Spinal cord (tissue), 10 donors: ENCODE measurements around the gene FOXF2. TPM values are rescaled to one million over a fixed set of nuclear protein-coding genes. Genes with fewer than 3 reads are reported as not detected.
A peak's percentile ranks its signal among the peaks of the same experiment; 100 is the strongest.

Source experiments
- DNase-seq, 6 donors: peaks; one replicate each; pipeline versions ENCODE4 v3.0.0 to v3.0.0-alpha.2; 2013 to 2015; ENCODE audit warnings: low spot score in 6 of 6, low read depth in 4 of 6
- H3K27ac ChIP-seq: one replicate; pipeline ENCODE4 v1.5.1; 2013; ENCODE audit warnings: low read depth, low read length, control low read depth
- H3K27me3 ChIP-seq: one replicate; pipeline ENCODE4 v1.6.1; 2013; ENCODE audit warnings: low read length; ENCODE audit not compliant: control insufficient read depth, insufficient read depth
- H3K36me3 ChIP-seq: one replicate; pipeline ENCODE4 v1.6.1; 2013; ENCODE audit warnings: low read length; ENCODE audit not compliant: control insufficient read depth, insufficient read depth
- H3K4me1 ChIP-seq: one replicate; pipeline ENCODE4 v1.6.1; 2013; ENCODE audit warnings: low read length; ENCODE audit not compliant: control insufficient read depth, insufficient read depth
- H3K4me3 ChIP-seq: one replicate; pipeline ENCODE4 v1.5.1; 2013; ENCODE audit warnings: low read depth, low read length, control low read depth
- H3K9me3 ChIP-seq: one replicate; pipeline ENCODE4 v1.6.1; 2013; ENCODE audit warnings: low read length; ENCODE audit not compliant: control insufficient read depth, insufficient read depth
- WGBS: methylation state at CpG from one replicate; pipeline ENCODE4 v1.1.5; 2013; ENCODE audit warnings: missing lambda C conversion rate; ENCODE audit not compliant: insufficient coverage; 5-methylcytosine and 5-hydroxymethylcytosine counted together
- polyA plus RNA-seq, 2 donors: library from polyadenylated mRNA; unstranded; fragments of 120-200 nt; gene quantifications; one replicate each; pipeline ENCODE4 v1.2.1, GENCODE V29; 2013; ENCODE audit not compliant: insufficient read length in 2 of 2
- total RNA-seq, 2 donors: library from RNA; depleted of rRNA in 1 of 2; stranded (reverse); fragments of 120-200 nt in 1 of 2; fragments of >200 nt in 1 of 2; gene quantifications; one replicate each; pipeline versions ENCODE4 v1.2.3 to v1.2.4, GENCODE V29; 2013 to 2014
- donor health status: healthy.

Gene FOXF2
- total and polyA plus RNA-seq, 4 donors, result 1.7 to 15.6 (median 10.1) TPM

DNA sequence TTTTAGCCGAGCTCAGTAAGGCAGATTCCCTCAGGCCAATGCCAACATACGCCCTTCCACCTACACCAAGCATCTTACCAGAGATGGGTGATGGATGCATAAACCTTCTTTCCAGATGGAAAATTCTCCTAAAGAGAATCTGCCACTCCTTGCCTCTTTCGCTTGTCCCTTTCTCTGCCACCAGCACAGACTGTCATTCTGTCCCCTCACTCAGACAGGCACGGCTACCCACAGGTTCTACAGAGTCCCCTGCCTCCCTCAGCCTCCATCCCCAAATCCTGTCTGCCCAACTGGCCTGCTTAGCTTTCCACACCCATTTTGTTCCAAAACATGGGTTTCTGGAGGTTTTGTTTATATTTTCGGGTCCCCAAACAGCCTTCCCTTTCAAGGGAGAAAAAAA is 12.7 kb upstream of the FOXF2 start:
- WGBS, result 51% methylated on average over 3 of the region's 5 CpGs
- H3K27me3 ChIP-seq, result peaks cover 84% of the 10 kb centered on the region
- H3K27ac ChIP-seq, result no peak overlapping the region
- H3K4me3 ChIP-seq, result no peak overlapping the region
- H3K36me3 ChIP-seq, result no peaks in the 10 kb centered on the region
- H3K9me3 ChIP-seq, result no peaks in the 10 kb centered on the region
- peaks cover 22% of the 10 kb centered on the region for H3K4me1 ChIP-seq
- no peak for DNase-seq

DNA sequence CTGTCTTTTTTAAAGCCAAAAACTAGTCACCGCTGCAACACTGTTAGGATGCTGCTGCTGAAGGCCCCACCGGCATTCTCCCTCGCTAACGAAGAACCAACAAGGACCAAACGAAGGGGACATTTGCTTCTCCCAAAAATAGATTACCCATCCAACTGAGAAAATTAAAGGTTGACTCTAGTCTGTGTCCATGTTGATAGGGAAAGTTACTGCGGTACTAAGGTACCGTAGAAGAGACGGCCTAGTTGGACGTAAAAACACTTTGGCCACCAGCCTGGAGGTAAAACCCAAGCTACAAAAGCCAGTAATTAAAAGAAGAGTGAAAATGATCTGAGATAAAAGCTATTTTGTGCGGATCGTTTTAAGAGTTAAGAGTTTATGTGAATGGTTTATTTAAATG is 11.8 kb upstream of the FOXF2 start:
- DNase-seq, result no peak
- Histone ChIP-seq H3K36me3 (no peaks in the 10 kb centered on the region), H3K27me3 (peaks cover 91% of the 10 kb centered on the region), H3K4me1 (peaks cover 29% of the 10 kb centered on the region), H3K27ac (no peak overlapping the region), H3K9me3 (no peaks in the 10 kb centered on the region), H3K4me3 (no peak overlapping the region)
- WGBS, result 12% methylated on average over 5 of the region's 11 CpGs

DNA sequence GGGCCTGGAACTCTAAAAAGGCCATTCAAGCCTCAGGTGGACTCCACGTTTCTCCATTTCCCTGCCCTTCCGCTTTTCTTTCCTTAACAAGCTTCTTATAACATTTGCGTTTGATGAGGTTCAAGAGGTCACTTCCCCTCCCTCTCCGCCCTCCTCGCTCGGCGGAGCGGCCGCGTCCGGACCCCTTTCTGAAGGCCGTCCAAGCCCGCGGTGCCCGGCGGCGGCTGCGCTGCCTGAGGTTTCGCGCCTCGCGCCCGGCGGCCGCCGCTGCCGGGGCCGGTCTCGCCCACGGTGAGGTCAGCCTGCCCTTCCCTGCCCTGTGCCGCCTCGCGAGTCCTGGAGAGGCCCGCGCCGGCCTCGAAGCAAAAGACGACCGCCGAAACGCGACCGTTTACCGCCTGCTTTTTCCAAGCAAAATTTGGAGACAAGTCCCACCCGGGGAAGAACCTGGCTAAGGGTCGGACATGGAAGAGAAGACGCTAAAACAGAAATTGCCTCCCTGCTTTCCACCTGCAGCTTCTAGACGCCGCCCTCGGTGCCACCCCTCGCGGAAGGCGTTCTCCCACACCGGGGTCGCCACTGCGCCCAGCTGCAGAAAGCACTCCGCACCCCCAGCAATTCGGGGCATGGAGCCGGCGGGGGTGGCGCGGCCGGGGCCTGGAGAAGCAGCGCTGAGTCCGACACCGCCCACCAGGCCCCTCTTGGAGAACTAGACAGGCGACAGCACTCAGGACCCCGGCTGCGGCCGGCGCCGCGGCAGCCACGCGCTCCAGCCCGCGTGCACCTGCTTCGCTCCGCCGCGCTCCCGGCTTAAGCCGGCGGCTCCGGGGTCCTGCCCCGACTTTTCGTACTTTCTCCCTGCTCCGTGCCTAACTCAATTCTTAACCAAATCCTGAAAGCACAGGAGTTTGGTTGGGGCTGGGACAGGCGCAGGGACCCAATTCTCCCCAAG is 11.0 kb upstream of the FOXF2 start:
- Histone ChIP-seq H3K9me3 (no peaks in the 10 kb centered on the region), H3K4me3 (no peak overlapping the region), H3K4me1 (peaks cover 37% of the 10 kb centered on the region), H3K27ac (no peak overlapping the region), H3K36me3 (no peaks in the 10 kb centered on the region), H3K27me3 (peaks cover 92% of the 10 kb centered on the region)
- no peak for DNase-seq
- under 1% methylated on average over 89 of the region's 89 CpGs for WGBS

DNA sequence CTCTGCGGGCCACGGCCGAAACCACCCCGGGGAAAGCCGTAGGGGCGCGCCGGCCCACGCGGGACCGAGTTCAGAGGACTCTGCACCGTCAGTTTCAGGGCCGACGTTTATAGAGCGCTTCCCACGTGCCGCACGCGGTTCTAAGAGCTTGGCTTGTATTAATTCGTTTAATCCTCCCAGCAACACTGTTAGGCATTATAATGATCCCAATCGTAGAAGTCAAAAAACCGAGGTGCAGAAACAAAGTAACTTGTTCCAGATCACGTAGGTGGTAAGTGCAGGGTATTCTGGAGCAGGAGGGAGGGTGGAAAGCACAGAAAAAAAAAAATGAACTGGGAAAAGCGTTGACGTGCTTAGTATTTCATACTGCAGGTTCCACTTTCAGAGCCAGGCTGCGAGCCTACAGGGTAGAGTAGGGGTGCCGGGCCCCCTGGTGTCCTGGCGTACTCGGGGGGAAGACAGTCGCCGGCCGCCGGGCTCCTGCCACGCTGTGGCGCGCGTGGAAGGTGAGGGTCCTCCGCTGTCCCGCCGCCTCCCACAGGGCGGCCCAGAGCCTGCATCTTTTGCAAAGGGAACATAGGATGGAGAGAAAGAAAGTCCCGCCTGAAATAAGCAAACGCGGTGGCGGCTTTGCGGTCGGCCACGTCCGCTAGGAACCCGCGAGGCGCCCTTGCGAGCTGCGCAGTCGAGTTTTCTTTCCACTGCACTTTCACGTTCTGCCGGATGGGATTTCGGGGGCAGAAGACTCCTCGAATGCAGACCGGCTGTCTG is 10.2 kb upstream of the FOXF2 start:
- under 1% methylated on average over 59 of the region's 60 CpGs for WGBS
- peak overlapping the region; percentile 10 for H3K4me3 ChIP-seq
- no peaks in the 10 kb centered on the region for H3K9me3 ChIP-seq
- peaks cover 44% of the 10 kb centered on the region for H3K4me1 ChIP-seq
- H3K27ac ChIP-seq, result no peak overlapping the region
- peak in 2 of 6 donors; percentile 49 to 64 for DNase-seq
- H3K27me3 ChIP-seq, result peaks cover 95% of the 10 kb centered on the region
- no peaks in the 10 kb centered on the region for H3K36me3 ChIP-seq

DNA sequence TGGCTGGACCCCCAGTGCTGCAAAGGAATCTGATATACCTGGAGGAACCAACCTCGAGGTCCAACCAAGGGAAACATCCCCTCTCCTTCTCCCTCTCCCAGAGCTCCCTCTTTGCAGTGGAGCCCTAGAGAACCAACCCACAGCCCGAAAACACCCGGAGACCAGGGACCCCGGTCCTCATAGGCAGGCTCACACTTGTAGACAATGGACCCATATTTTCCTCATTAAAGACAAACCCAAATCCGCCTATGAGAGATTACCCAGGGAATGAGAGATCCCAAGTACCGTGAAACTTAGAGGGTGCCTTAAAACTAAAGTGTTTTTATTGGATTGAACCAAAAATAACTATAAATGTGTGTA is 9.6 kb upstream of the FOXF2 start:
- H3K4me3 ChIP-seq, result no peak overlapping the region
- peaks cover 50% of the 10 kb centered on the region for H3K4me1 ChIP-seq
- WGBS, result 14% methylated on average over 3 of the region's 6 CpGs
- no peak overlapping the region for H3K27ac ChIP-seq
- DNase-seq, result no peak
- peaks cover 96% of the 10 kb centered on the region for H3K27me3 ChIP-seq
- H3K36me3 ChIP-seq, result no peaks in the 10 kb centered on the region
- H3K9me3 ChIP-seq, result no peaks in the 10 kb centered on the region

DNA sequence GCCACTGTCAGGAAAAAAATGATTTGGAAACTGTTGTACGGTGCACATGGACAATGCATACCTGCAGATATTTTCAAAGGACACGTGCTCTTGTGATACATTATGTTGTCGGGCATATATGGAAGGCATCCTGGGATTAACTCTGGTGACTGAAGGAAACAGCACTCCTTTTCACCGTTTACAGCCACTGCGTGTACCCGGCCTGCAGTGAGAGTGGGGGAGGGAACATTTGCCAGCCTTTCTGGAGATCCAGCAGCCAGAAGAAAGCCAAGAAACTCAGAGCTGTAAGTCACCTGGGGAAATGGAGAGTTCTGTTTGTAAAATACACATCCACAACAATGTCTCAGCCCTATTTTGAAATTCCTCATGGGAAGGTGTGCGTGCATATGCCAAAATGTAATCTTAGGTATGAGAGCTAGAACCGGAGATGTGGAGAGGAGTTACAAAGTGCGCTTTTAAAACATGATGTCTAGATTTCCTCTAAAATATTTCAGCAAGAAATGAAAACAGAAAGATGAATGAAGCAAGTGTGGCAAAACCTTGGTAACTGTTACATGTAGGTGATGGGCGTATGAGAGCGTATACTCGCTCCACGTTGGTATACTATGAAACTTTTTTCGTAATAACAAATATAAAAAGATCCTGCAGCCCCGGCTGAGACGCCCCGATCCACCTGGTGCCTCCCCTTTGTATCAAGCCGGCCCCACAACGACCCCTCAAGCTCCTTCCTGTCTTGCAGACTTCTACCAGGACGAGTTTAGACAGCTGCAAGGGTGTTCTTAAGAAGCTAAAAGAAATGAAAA is 8.6 kb upstream of the FOXF2 start:
- 5% methylated on average over 8 of the region's 20 CpGs for WGBS
- Histone ChIP-seq H3K27ac (no peak overlapping the region), H3K36me3 (no peaks in the 10 kb centered on the region), H3K4me3 (no peak overlapping the region), H3K27me3 (peaks cover 98% of the 10 kb centered on the region), H3K9me3 (no peaks in the 10 kb centered on the region), H3K4me1 (peaks cover 52% of the 10 kb centered on the region)
- DNase-seq, result no peak

DNA sequence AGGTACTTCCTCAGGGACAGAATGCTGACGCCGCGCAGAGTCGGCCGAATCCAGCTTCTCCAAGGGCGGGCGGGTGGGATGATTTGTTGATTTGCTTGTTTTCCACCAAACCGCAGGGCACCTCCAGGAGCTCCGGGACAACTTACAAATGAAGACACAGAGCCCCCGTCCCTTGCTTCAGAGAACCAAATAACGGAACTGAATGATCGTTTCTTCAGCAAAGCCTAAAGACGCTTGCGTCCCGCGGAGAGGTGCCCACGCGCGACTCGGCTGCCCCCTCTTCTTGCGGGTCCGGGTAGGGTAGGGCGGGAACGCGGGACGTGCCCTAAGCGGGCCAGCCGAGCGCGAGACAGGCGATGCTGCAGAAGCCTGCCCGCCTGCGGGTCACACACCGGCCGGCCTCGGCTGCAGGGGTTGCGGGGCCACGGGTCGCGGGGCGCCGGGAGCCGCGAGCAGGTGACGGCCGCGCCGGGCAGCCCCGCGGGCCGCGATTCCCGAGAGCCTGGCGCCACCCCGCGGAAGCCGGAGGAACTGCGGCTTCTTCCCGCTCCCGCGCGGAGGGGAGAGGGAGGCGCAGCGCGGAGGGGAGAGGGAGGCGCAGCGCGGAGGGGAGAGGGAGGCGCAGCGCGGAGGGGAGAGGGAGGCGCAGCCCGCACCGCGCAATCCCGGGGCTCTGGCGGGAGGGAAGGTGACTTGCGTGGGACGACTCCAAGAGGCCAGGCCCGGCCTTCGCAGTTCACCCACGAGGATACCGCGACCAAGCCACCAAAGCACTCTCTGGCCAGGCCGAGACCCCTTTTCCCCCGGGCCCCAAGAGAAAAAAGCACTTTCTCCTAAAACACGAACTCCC is 7.7 kb upstream of the FOXF2 start:
- Histone ChIP-seq H3K9me3 (no peaks in the 10 kb centered on the region), H3K4me1 (peaks cover 52% of the 10 kb centered on the region), H3K27me3 (peaks cover 98% of the 10 kb centered on the region), H3K4me3 (no peak overlapping the region), H3K36me3 (no peaks in the 10 kb centered on the region), H3K27ac (no peak overlapping the region)
- DNase-seq, result peak in 2 of 6 donors; percentile 70 to 85
- WGBS, result under 1% methylated on average over 80 of the region's 87 CpGs

DNA sequence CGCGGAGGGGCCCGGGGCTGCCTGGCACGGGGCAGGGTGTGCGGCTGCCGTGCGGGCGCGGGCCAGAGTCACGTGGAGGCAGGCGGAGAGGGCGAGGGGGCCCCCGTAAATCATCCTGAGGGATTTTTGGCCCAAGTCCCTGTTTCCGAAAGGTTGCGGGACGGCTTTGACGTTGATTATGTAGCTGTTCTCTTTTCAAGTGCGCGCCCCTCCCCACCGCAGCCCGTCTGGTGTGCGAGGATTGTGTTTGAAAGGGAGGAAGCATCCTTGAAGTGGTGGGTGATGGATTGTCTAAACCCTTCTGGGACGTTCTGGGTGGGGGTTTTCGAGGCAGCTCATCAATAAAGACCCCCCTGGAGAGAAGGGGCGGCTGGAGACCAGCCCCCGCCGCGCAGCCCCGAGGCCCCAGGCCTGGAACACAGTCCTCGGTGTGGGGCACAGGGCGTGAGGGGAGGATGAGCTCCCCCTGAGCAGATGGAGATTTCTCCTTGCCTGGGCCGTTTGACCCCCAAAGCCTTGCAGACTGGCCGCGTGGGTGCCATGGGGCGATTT is 7.0 kb upstream of the FOXF2 start:
- WGBS, result 1% methylated on average over 30 of the region's 35 CpGs
- H3K4me3 ChIP-seq, result no peak overlapping the region
- no peak for DNase-seq
- H3K27me3 ChIP-seq, result peaks cover 98% of the 10 kb centered on the region
- no peaks in the 10 kb centered on the region for H3K36me3 ChIP-seq
- H3K4me1 ChIP-seq, result peaks cover 52% of the 10 kb centered on the region
- no peaks in the 10 kb centered on the region for H3K9me3 ChIP-seq
- no peak overlapping the region for H3K27ac ChIP-seq
